H9 (cell line): ENCODE data around the gene PARL. TPM values are rescaled to one million over a fixed set of nuclear protein-coding genes. Genes with fewer than 3 reads are reported as not detected.

Experiments
- DNase-seq: peaks from one replicate; pipeline ENCODE4 v3.0.0-alpha.2; 2017
- H2AFZ ChIP-seq: one replicate; pipeline ENCODE4 v1.6.1; 2013; ENCODE audit warnings: mild to moderate bottlenecking, low read length, control low read depth, moderate library complexity
- H2AK5ac ChIP-seq: 2 replicates; pipeline ENCODE4 v1.6.1; 2013; ENCODE audit warnings: low read length, control low read depth, mixed read lengths; ENCODE audit not compliant: insufficient read length
- H2BK120ac ChIP-seq: one replicate; pipeline ENCODE4 v1.6.1; 2013; ENCODE audit warnings: low read depth, mild to moderate bottlenecking, low read length, control low read depth, inconsistent platforms; ENCODE audit not compliant: poor library complexity, severe bottlenecking
- H2BK12ac ChIP-seq: 2 replicates; pipeline ENCODE4 v1.6.1; 2013; ENCODE audit warnings: low read length, control low read depth, mixed read lengths, low read depth; ENCODE audit not compliant: insufficient read length
- H2BK15ac ChIP-seq: 2 replicates; pipeline ENCODE4 v1.6.1; 2013; ENCODE audit warnings: low read depth, low read length, control low read depth
- H2BK20ac ChIP-seq: one replicate; pipeline ENCODE4 v1.6.1; 2013; ENCODE audit warnings: low read depth, mild to moderate bottlenecking, low read length, control low read depth, inconsistent platforms; ENCODE audit not compliant: poor library complexity, severe bottlenecking
- H2BK5ac ChIP-seq: 2 replicates; pipeline ENCODE4 v1.6.1; 2013; ENCODE audit warnings: low read length, control low read depth, mixed read lengths; ENCODE audit not compliant: insufficient read length
- H3K14ac ChIP-seq: 2 replicates; pipeline ENCODE4 v1.6.1; 2013; ENCODE audit warnings: low read length, control low read depth; ENCODE audit not compliant: insufficient read depth
- H3K18ac ChIP-seq: 2 replicates; pipeline ENCODE4 v1.6.1; 2013; ENCODE audit warnings: low read depth, mild to moderate bottlenecking, mixed read lengths, low read length, control low read depth; ENCODE audit not compliant: insufficient read length
- H3K23ac ChIP-seq: 2 replicates; pipeline ENCODE4 v1.6.1; 2013; ENCODE audit warnings: low read length, control low read depth, mixed read lengths, low read depth; ENCODE audit not compliant: insufficient read length
- H3K23me2 ChIP-seq: 2 replicates; pipeline ENCODE4 v1.6.1; 2013; ENCODE audit warnings: low read depth, mild to moderate bottlenecking, mixed read lengths, low read length, control low read depth; ENCODE audit not compliant: insufficient read length, poor library complexity, severe bottlenecking
- H3K27ac ChIP-seq: 2 replicates; pipeline ENCODE4 v1.5.1; 2013; ENCODE audit warnings: low read length, control low read depth, mixed read lengths, low read depth; ENCODE audit not compliant: insufficient read length
- H3K27me3 ChIP-seq: 2 replicates; pipeline ENCODE4 v1.6.1; 2013; ENCODE audit warnings: low read length, control low read depth, inconsistent platforms; ENCODE audit not compliant: insufficient read depth
- H3K4ac ChIP-seq: 2 replicates; pipeline ENCODE4 v1.6.1; 2013; ENCODE audit warnings: low read depth, mild to moderate bottlenecking, control low read depth, inconsistent platforms, low read length, moderate library complexity
- H3K4me1 ChIP-seq: 2 replicates; pipeline ENCODE4 v1.6.1; 2013; ENCODE audit warnings: low read length, control low read depth, inconsistent platforms; ENCODE audit not compliant: insufficient read depth
- H3K4me2 ChIP-seq: 2 replicates; pipeline ENCODE4 v1.6.1; 2013; ENCODE audit warnings: low read length, control low read depth, mixed read lengths; ENCODE audit not compliant: insufficient read length, insufficient read depth
- H3K56ac ChIP-seq: 2 replicates; pipeline ENCODE4 v1.6.1; 2013; ENCODE audit warnings: low read depth, mild to moderate bottlenecking, mixed read lengths, low read length, control low read depth; ENCODE audit not compliant: insufficient read length
- H3K79me1 ChIP-seq: 2 replicates; pipeline ENCODE4 v1.6.1; 2013; ENCODE audit warnings: low read depth, mild to moderate bottlenecking, moderate library complexity, low read length, control low read depth, inconsistent platforms; ENCODE audit not compliant: insufficient read depth, poor library complexity, severe bottlenecking
- H3K79me2 ChIP-seq: 2 replicates; pipeline ENCODE4 v1.6.1; 2013; ENCODE audit warnings: low read length, control low read depth, inconsistent platforms; ENCODE audit not compliant: insufficient read depth
- H3K9ac ChIP-seq: 2 replicates; pipeline ENCODE4 v1.6.1; 2013; ENCODE audit warnings: low read length, control low read depth, mixed read lengths; ENCODE audit not compliant: insufficient read length; ENCODE audit errors: extremely low read depth
- H3K9me3 ChIP-seq: one replicate; pipeline ENCODE4 v1.6.1; 2013; ENCODE audit warnings: low read depth, low read length, inconsistent platforms; ENCODE audit not compliant: control insufficient read depth
- H3T11ph ChIP-seq: one replicate; pipeline ENCODE4 v1.6.1; 2013; ENCODE audit warnings: mild to moderate bottlenecking, low read length, control low read depth, inconsistent platforms
- H4K20me1 ChIP-seq: one replicate; pipeline ENCODE4 v1.6.1; 2013; ENCODE audit not compliant: control insufficient read depth, insufficient read length, insufficient read depth
- H4K5ac ChIP-seq: 2 replicates; pipeline ENCODE4 v1.6.1; 2013; ENCODE audit warnings: low read depth, mild to moderate bottlenecking, mixed read lengths, low read length, control low read depth; ENCODE audit not compliant: insufficient read length
- H4K8ac ChIP-seq: replicated peaks from 2 replicates; pipeline ENCODE4 v1.6.1; 2013; ENCODE audit warnings: low read length, control low read depth, mixed read lengths, low read depth; ENCODE audit not compliant: insufficient read length
- H4K91ac ChIP-seq: 2 replicates; pipeline ENCODE4 v1.6.1; 2013; ENCODE audit warnings: low read depth, mild to moderate bottlenecking, moderate library complexity, mixed read lengths, low read length, control low read depth; ENCODE audit not compliant: insufficient read length
- H3K27ac Mint-ChIP-seq, 3 experiments: 2 replicates in 2 of 3; 3 replicates in 1 of 3; pipeline ENCODE4 v1.8.0; 2020 to 2021; ENCODE audit warnings: mixed read lengths in 3 of 3, mild to moderate bottlenecking in 1 of 3, moderate library complexity in 1 of 3
- H3K27me3 Mint-ChIP-seq: 2 replicates; pipeline ENCODE4 v1.8.0; 2021; ENCODE audit warnings: low read depth, mild to moderate bottlenecking, moderate library complexity, mixed read lengths
- H3K36me3 Mint-ChIP-seq, 3 experiments: 2 replicates in 2 of 3; 3 replicates in 1 of 3; pipeline ENCODE4 v1.8.0; 2020 to 2021; ENCODE audit warnings: low read depth in 3 of 3, mixed read lengths in 3 of 3; ENCODE audit not compliant: insufficient read depth in 1 of 3
- H3K4me1 Mint-ChIP-seq, 2 experiments: 2 replicates each; pipeline ENCODE4 v1.8.0; 2020; ENCODE audit warnings: mixed read lengths in 2 of 2
- H3K4me3 Mint-ChIP-seq, 2 experiments: 2 replicates in 1 of 2; 3 replicates in 1 of 2; pipeline ENCODE4 v1.8.0; 2020 to 2021; ENCODE audit warnings: mild to moderate bottlenecking in 2 of 2, mixed read lengths in 2 of 2, moderate library complexity in 1 of 2
- H3K9me3 Mint-ChIP-seq, 2 experiments: 2 replicates in 1 of 2; 3 replicates in 1 of 2; pipeline ENCODE4 v1.8.0; 2020; ENCODE audit warnings: mild to moderate bottlenecking in 2 of 2, mixed read lengths in 2 of 2, moderate library complexity in 1 of 2
- WGBS: extraction: QIAGEN DNeasy Blood & Tissue Kit; methylation state at CpG from one replicate; pipeline ENCODE4 v1.1.7; 2013; ENCODE audit warnings: missing lambda C conversion rate, low lambda C conversion rate, mixed read lengths; ENCODE audit not compliant: insufficient read length; ENCODE audit errors: extremely low coverage; 5-methylcytosine and 5-hydroxymethylcytosine counted together
- total RNA-seq: library from RNA; stranded (reverse); gene quantifications from 2 replicates; pipeline ENCODE4 v1.2.1, GENCODE V29; 2021
- TF ChIP-seq, protein P1 (sequence below): fragments of 200-600 bp; sonication (generic); conservative IDR thresholded peaks from 3 replicates; pipeline ENCODE4 v1.8.0; 2021; ENCODE audit warnings: antibody characterized with exemption, mild to moderate bottlenecking

PARL gene
- total RNA-seq, 1 experiment from 2014 or later = 94.5 TPM

DNA sequence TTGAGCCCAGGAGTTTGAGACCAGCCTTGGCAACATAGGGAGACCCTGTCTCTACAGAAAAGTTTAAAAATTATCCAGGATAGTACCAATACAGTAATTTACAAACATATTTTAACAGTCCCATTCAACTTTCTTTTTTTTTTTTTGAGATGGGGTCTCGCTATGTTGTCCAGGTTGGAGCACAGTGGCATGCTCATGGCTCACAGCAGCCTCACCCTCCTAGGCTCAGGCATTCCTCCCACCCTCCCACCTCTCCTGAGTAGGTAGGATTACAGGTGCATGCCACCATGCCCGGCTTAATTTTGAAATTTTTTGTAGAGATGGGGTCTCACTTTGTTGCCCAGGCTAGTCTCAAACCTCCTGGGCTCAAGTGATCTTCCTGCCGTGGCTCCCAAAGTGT, 46.8 kb downstream of the PARL start:
- no peaks in the 10 kb centered on the region for H3K23me2 ChIP-seq
- no peaks in the 10 kb centered on the region for H3K9me3 ChIP-seq
- no peak overlapping the region for H3T11ph ChIP-seq
- H3K79me1 ChIP-seq = no peaks in the 10 kb centered on the region
- H2BK20ac ChIP-seq = no peak overlapping the region
- no peak overlapping the region for H3K56ac ChIP-seq
- H3K36me3 Mint-ChIP-seq = peaks cover 8 to 66% (median 54%) of the 10 kb centered on the region in 3 experiments; a peak in 6 of 7 replicates
- no peak overlapping the region for H3K4me3 Mint-ChIP-seq
- no peaks in the 10 kb centered on the region for H3K4me1 ChIP-seq
- no peak overlapping the region for H3K18ac ChIP-seq
- H3K14ac ChIP-seq = no peak overlapping the region
- no peak overlapping the region for H2BK120ac ChIP-seq
- H4K5ac ChIP-seq = no peak overlapping the region
- WGBS = no CpG with 5 or more reads among the region's 3 CpGs
- H3K4me2 ChIP-seq = no peak overlapping the region
- no peak overlapping the region for H4K8ac ChIP-seq
- H3K27ac Mint-ChIP-seq = no peak overlapping the region
- H3K4ac ChIP-seq = no peak overlapping the region
- H3K27ac ChIP-seq = no peak overlapping the region
- no peak for DNase-seq
- H2BK15ac ChIP-seq = no peak overlapping the region
- no peaks in the 10 kb centered on the region for H3K27me3 Mint-ChIP-seq
- no peak overlapping the region for H2AK5ac ChIP-seq
- no peaks in the 10 kb centered on the region for H3K9me3 Mint-ChIP-seq
- no peaks in the 10 kb centered on the region for H4K20me1 ChIP-seq
- H2BK12ac ChIP-seq = no peak overlapping the region
- no peak overlapping the region for H2AFZ ChIP-seq
- H2BK5ac ChIP-seq = no peak overlapping the region
- no peaks in the 10 kb centered on the region for H3K4me1 Mint-ChIP-seq
- no peaks in the 10 kb centered on the region for H3K79me2 ChIP-seq
- TF ChIP-seq, protein P1, sequence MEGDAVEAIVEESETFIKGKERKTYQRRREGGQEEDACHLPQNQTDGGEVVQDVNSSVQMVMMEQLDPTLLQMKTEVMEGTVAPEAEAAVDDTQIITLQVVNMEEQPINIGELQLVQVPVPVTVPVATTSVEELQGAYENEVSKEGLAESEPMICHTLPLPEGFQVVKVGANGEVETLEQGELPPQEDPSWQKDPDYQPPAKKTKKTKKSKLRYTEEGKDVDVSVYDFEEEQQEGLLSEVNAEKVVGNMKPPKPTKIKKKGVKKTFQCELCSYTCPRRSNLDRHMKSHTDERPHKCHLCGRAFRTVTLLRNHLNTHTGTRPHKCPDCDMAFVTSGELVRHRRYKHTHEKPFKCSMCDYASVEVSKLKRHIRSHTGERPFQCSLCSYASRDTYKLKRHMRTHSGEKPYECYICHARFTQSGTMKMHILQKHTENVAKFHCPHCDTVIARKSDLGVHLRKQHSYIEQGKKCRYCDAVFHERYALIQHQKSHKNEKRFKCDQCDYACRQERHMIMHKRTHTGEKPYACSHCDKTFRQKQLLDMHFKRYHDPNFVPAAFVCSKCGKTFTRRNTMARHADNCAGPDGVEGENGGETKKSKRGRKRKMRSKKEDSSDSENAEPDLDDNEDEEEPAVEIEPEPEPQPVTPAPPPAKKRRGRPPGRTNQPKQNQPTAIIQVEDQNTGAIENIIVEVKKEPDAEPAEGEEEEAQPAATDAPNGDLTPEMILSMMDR = no peak
- H4K91ac ChIP-seq = no peak overlapping the region
- H3K23ac ChIP-seq = no peak overlapping the region
- no peaks in the 10 kb centered on the region for H3K27me3 ChIP-seq
- no peak overlapping the region for H3K9ac ChIP-seq
